ENCODE results near the gene TM7SF2.

Gene TM7SF2

DNA sequence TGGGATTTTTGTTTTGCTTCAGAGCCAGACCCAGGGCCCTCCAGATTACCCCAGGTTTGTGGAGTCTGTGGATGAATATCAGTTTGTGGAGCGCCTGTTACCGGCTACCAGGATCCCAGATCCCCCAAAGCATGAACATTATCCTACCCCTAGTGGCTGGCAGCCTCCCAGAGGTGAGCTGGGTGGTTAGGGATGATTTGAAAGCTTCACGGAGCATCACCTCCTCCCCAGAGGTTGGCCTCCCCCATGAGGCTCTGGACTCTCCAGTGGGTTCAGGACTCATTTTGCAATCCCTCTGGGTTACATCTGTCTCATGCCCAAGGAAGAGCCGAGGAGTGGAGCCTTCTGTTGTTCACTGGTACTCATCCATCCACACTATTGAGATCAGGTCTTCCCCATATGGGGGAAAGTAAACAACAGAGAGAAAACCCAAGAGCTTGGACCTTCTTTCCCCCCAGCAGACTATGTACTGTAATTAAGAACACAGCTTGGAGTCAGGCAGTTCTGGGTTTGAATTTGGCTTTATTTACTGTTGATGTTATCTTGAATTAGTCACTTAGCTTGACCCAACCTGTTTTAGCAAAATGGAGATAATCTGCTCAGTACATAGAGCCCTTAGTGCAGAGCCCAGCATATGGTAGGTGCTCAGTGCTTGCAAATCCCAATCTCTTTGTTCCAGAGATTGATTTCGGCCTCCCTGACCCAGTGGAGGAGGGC lies 13.0 kb downstream of the TM7SF2 start:
- no peak for DNase-seq
- in situ Hi-C loops (cut with HindIII; ENCODE audit: low pct_ligation_motif_present, low pct_unique_long_range_greater_than_20kb, low sequenced_read_pairs), result no loop called here

DNA sequence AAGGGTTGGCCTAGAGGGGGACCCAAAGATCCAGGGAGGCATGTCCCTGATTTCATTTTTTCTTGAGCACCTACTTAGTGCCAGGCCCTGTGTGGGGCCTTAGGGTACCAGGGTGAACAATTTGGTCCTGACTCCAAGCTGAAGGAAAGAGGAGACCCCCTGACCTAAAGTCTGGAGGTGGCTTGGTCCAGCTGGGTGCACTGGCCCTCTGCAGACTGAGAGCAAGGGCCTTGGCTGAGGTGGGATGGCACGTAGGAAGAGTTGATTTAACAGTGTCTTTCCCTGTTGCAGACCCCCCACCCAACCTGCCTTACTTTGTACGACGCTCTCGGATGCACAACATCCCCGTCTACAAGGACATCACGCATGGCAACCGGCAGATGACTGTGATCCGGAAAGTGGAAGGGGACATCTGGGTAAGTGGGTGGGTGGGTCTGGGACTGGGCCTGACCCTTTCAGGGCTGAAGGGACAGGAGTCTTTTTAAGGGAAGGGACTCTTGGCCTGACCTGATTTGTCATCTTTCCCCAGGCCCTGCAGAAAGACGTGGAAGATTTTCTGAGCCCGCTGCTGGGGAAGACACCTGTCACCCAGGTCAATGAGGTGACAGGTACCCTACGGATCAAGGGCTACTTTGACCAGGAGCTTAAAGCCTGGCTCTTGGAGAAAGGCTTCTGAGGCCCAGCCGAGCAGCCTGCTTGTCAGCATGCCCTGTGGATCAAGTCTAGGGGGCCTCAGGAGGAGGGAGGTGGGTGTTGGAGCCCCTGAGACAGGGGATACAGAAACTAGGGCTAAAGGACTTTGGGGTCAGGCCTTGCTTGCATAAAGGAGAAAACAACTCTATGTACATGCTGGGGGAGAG lies 13.8 kb downstream of the TM7SF2 start:
- no peak for DNase-seq
- in situ Hi-C loops (cut with HindIII; ENCODE audit: low pct_ligation_motif_present, low pct_unique_long_range_greater_than_20kb, low sequenced_read_pairs), result no loop called here

DNA sequence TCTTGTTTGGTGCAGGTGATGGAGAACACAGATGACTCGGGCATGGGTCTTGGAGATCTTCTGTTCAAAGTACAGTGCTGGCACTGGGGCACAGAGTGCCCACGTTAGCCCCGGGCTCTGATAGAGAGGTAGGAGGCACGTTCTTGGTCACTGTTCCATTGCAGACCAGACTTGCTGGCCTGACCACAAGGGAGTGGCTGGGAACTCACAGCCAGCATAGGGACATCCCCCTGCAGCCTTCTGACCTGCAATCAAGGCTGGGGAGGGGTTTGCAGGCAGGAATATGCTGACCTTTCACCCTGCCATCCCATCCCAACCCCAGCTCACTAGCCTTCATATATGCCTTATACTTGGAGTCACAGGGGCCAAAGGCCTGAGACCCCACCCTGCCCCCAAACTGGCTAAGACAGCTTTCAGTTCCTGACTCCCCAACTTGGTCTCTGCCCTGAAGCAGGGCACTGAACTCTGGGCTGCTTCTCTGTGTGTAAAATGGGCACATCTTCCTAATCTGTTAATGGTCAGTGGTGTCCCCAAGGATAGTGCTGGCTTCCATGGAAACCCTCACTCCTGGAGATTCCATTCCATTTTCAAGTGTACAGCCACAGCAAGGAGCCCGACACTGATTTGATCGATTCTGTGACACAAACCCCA lies 15.1 kb downstream of the TM7SF2 start:
- DNase-seq, result no peak
- in situ Hi-C loops (cut with HindIII; ENCODE audit: low pct_ligation_motif_present, low pct_unique_long_range_greater_than_20kb, low sequenced_read_pairs), result no loop called here

DNA sequence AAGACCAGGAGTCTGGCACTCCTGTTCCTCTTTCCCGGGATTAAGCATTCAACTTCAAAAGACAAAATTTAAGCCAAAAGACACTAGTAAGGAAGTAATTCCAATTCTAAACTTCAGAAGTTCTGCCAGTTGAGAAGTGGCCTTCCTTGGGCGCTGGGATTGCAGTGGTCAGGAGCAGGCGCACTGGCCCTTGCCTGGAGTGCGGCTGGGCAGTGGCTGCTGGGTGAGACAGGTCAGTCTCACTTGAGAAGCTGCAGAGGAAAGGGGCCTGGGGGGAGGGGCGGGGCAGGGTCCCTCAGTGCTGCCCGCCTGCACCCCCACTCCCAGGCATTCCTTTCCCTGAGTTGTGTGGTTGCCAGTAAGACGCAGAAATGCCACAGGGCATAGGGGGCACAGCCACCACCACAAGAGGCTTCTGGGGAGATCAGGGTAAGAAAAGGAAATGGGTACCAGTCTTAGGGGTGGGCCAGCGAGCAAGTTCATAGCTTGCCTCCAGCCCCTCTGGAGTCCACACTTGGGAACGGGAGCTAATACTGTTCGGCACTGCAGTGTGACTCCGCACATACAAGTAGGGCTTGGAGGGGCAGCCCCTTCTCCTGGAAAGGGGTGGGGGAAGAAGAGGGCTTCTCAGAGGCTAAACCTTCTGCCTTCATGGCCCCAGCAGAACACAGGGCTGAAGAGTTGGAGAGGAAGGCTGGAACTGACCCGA lies 16.0 kb downstream of the TM7SF2 start:
- in situ Hi-C loops (cut with HindIII; ENCODE audit: low pct_ligation_motif_present, low pct_unique_long_range_greater_than_20kb, low sequenced_read_pairs), result no loop called here
- no peak for DNase-seq

GRCh38 chr11:65128182-65129145 lies 16.8 kb downstream of the TM7SF2 start:
- in situ Hi-C loops (cut with HindIII; ENCODE audit: low pct_ligation_motif_present, low pct_unique_long_range_greater_than_20kb, low sequenced_read_pairs), result no loop called here

GRCh38 chr11:65129649-65130441 lies 18.2 kb downstream of the TM7SF2 start:
- in situ Hi-C loops (cut with HindIII; ENCODE audit: low pct_ligation_motif_present, low pct_unique_long_range_greater_than_20kb, low sequenced_read_pairs), result no loop called here
- no peak for DNase-seq

More at GRCh38 chr11:65128182-65129145, 16.8 kb downstream of the TM7SF2 start:
- DNase-seq, result no peak

- in situ Hi-C loops (cut with HindIII; ENCODE audit: low pct_ligation_motif_present, low pct_unique_long_range_greater_than_20kb, low sequenced_read_pairs), result no loop called here
Measured at GRCh38 chr11:65130631-65131416, 19.2 kb downstream of the TM7SF2 start.

DNA sequence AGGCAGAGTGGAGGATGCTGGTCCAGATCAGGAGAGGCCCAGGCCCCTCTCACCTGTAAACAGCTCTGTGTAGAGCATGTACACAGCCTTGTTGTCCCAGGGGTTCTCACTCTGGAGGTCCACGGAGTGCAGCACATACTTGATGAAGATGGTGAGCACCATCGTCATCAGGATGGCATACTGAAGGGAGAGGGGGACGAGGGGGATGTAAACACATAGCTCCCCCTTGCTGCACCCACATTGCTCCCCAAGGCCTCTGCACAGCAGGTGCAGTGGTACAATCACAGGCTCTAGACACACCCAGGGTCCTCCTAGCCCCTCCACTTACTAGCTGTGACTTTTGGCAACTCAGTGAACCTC lies 19.7 kb downstream of the TM7SF2 start:
- in situ Hi-C loops (cut with HindIII; ENCODE audit: low pct_ligation_motif_present, low pct_unique_long_range_greater_than_20kb, low sequenced_read_pairs), result no loop called here
- no peak for DNase-seq

More at GRCh38 chr11:65130631-65131416, 19.2 kb downstream of the TM7SF2 start:
- no peak for DNase-seq

DNA sequence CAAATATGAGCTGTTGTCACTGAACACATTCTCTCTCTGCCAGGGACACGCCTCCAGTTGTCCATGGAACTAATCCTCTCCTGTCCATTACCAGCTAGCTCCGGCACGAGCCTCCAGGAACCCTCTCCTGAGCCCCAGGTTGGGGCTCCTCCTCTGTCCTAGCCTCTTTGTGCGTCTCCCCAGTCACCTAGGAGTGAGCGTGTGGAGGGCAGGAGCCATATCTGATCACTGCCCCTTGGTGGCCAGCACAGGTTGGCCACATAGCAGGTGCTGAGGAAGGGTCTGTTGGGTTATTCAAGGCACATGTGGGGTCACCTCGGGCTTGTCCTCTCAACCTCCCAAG lies 20.2 kb downstream of the TM7SF2 start:
- in situ Hi-C loops (cut with HindIII; ENCODE audit: low pct_ligation_motif_present, low pct_unique_long_range_greater_than_20kb, low sequenced_read_pairs), result no loop called here
- DNase-seq, result no peak

GRCh38 chr11:65132238-65132987 lies 20.7 kb downstream of the TM7SF2 start:
- in situ Hi-C loops (cut with HindIII; ENCODE audit: low pct_ligation_motif_present, low pct_unique_long_range_greater_than_20kb, low sequenced_read_pairs), result no loop called here
- DNase-seq, result no peak

DNA sequence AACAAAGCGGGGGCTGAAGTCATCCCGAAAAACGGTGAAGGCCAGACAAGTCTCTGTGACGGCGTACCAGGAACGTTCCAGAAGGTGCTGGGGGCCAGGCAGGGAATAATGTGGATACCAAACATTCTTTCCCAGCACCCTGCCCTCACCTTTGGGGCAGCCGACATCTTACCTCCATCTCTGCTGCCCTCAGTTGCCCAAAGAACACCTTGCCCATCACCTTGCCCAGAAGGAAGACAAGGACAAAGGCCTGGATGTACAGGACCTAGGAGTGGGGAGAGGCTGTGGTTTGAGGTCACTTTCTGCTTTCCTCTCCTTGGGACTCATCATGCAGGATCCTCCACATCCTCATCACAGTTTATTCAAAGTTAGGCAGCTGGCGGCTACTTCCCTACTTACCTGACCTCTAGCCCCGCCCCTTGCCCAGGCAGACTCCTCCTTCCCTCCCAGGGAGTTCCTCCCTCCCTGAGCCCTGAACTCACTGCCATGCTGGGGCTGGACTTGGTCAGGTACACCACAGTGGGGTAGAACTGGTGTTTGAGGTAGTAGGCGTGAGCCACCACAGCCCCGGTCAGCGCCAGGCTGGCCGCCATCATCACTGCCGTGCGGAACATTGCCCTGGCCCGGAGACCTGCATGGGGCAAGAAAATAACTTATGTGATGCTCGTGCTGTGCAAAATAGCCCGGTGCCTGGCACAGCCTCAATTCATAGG lies 21.5 kb downstream of the TM7SF2 start:
- no peak for DNase-seq
- in situ Hi-C loops (cut with HindIII; ENCODE audit: low pct_ligation_motif_present, low pct_unique_long_range_greater_than_20kb, low sequenced_read_pairs), result no loop called here

DNA sequence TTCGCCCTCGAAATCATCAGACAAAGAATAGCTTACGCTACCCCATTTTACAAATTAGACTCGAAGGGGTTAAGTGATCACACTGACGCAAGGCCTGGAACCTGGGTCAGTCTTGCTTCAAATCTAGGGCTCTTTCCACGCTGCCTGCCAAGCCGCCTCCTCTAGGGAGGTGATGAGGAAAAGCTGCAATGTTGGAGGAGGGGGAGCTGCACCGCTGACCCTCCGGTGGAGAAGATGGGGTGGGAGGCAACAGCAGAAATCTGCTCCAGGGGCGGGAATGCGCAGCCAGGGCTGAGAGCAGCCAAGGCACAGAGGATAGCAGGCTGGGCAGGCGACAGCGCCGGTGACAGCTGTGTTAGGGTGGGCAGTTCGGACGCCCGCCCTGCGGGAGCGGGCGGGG lies 22.1 kb downstream of the TM7SF2 start:
- in situ Hi-C loops (cut with HindIII; ENCODE audit: low pct_ligation_motif_present, low pct_unique_long_range_greater_than_20kb, low sequenced_read_pairs), result no loop called here
- DNase-seq, result no peak

GRCh38 chr11:65134240-65134951 lies 22.7 kb downstream of the TM7SF2 start, which contains the start of gene SYVN1:
Gene SYVN1 (minus strand): TSS chr11:65134519. CDS start chr11:65133601, 918 bp downstream.
- peak; percentile 79 for DNase-seq
- in situ Hi-C loops (cut with HindIII; ENCODE audit: low pct_ligation_motif_present, low pct_unique_long_range_greater_than_20kb, low sequenced_read_pairs), result no loop called here

- peak; percentile 94 for DNase-seq
- in situ Hi-C loops (cut with HindIII; ENCODE audit: low pct_ligation_motif_present, low pct_unique_long_range_greater_than_20kb, low sequenced_read_pairs), result no loop called here
Measured at GRCh38 chr11:65134952-65135632, 23.4 kb downstream of the TM7SF2 start.

Data from ACHN (cell line).